Astrocyte (in vitro differentiated cells and primary cell): ENCODE data around the gene OPTN. TPM values are rescaled to one million over a fixed set of nuclear protein-coding genes. Genes with fewer than 3 reads are reported as not detected.
A peak's percentile ranks its signal among the peaks of the same experiment; 100 is the strongest.

Experiments
- DNase-seq: peaks from one replicate; pipeline ENCODE4 v3.0.0-alpha.2; 2010; ENCODE audit warnings: low read depth
- FAIRE-seq: peaks from 2 replicates; lab custom pipeline; 2011; peaks lifted over from hg19 to GRCh38; lab: Jason Lieb, UNC
- H2AFZ ChIP-seq: 2 replicates; pipeline ENCODE4 v1.6.0; 2012; ENCODE audit warnings: low read depth, low read length, inconsistent platforms
- H3K27ac ChIP-seq: 2 replicates; pipeline ENCODE4 v1.5.1; 2011; ENCODE audit warnings: low read depth, low read length, inconsistent platforms
- H3K27me3 ChIP-seq: 2 replicates; pipeline ENCODE4 v1.6.0; 2011; ENCODE audit warnings: low read length, inconsistent platforms; ENCODE audit not compliant: insufficient read depth
- H3K36me3 ChIP-seq: 2 replicates; pipeline ENCODE4 v1.5.1; 2011; ENCODE audit warnings: low read length, inconsistent platforms; ENCODE audit not compliant: insufficient read depth
- H3K4me1 ChIP-seq: 2 replicates; pipeline ENCODE4 v1.5.1; 2011; ENCODE audit warnings: low read length, inconsistent platforms; ENCODE audit not compliant: insufficient read depth
- H3K4me2 ChIP-seq: 2 replicates; pipeline ENCODE4 v1.6.0; 2012; ENCODE audit warnings: low read length, inconsistent platforms
- H3K4me3 ChIP-seq: 2 replicates; pipeline ENCODE4 v1.5.1; 2011; ENCODE audit warnings: low read depth, mild to moderate bottlenecking, low read length, inconsistent platforms; ENCODE audit not compliant: insufficient read depth
- H3K79me2 ChIP-seq: 2 replicates; pipeline ENCODE4 v1.6.0; 2012; ENCODE audit warnings: mild to moderate bottlenecking, low read length, inconsistent platforms; ENCODE audit not compliant: insufficient read depth
- H3K9ac ChIP-seq: 2 replicates; pipeline ENCODE4 v1.6.0; 2012; ENCODE audit warnings: mild to moderate bottlenecking, low read length, inconsistent platforms
- H3K9me3 ChIP-seq: 2 replicates; pipeline ENCODE4 v1.5.1; 2012; ENCODE audit warnings: low read depth, mild to moderate bottlenecking, low read length, inconsistent platforms; ENCODE audit not compliant: insufficient read depth
- H4K20me1 ChIP-seq: 2 replicates; pipeline ENCODE4 v1.6.0; 2012; ENCODE audit warnings: low read length, inconsistent platforms; ENCODE audit not compliant: insufficient read depth
- H3K27ac Mint-ChIP-seq: one replicate; pipeline ENCODE4 v1.8.0; 2021; ENCODE audit warnings: mild to moderate bottlenecking, mixed read lengths; ENCODE audit not compliant: unreplicated experiment
- H3K27me3 Mint-ChIP-seq: one replicate; pipeline ENCODE4 v1.8.0; 2021; ENCODE audit warnings: low read depth, mixed read lengths; ENCODE audit not compliant: unreplicated experiment
- H3K36me3 Mint-ChIP-seq: one replicate; pipeline ENCODE4 v1.8.0; 2021; ENCODE audit warnings: low read depth, mixed read lengths; ENCODE audit not compliant: unreplicated experiment
- H3K4me1 Mint-ChIP-seq: one replicate; pipeline ENCODE4 v1.8.0; 2021; ENCODE audit warnings: low read depth, mixed read lengths; ENCODE audit not compliant: unreplicated experiment
- H3K4me3 Mint-ChIP-seq: one replicate; pipeline ENCODE4 v1.8.0; 2021; ENCODE audit warnings: mild to moderate bottlenecking, moderate library complexity, mixed read lengths; ENCODE audit not compliant: unreplicated experiment
- H3K9me3 Mint-ChIP-seq: one replicate; pipeline ENCODE4 v1.8.0; 2021; ENCODE audit warnings: mild to moderate bottlenecking, mixed read lengths; ENCODE audit not compliant: unreplicated experiment
- EZH2 ChIP-seq: IDR thresholded peaks from 2 replicates; pipeline ENCODE4 v1.6.1; 2012; ENCODE audit warnings: mild to moderate bottlenecking, low read length, inconsistent platforms; ENCODE audit not compliant: insufficient read depth
- total RNA-seq: library from RNA; stranded (reverse); gene quantifications from 2 replicates; pipeline ENCODE4 v1.2.1, GENCODE V29; 2021
- TF ChIP-seq, protein P1 (sequence below): IDR thresholded peaks from 2 replicates; pipeline ENCODE4 v1.5.1; 2011; ENCODE audit warnings: low read depth, mild to moderate bottlenecking, inconsistent platforms, low read length, moderate library complexity; ENCODE audit not compliant: insufficient read depth

The OPTN gene
- total RNA-seq, 1 donor from 2014 or later: 164 TPM

DNA sequence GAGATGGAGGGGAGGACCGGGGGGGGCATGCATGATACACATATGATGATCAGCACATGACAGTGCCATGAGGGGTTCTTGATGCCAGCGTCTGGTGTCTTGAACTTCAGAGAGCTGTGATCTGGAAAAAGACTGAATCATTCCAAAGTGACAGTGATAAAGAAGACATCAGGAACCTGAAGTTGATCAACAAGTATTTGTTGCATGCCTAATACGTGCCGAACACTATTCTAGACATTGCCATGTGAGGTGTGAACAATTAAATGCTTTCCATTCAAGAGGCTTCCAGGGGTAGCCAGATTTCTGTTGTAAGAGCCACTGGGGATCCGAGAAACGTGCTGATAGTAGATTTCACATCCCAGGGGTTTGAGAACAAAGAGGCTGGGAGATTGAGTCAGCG lies 67.6 kb downstream of the OPTN start:
- H3K27ac ChIP-seq: no peak overlapping the region
- H3K79me2 ChIP-seq: peaks cover 14% of the 10 kb centered on the region
- no peaks in the 10 kb centered on the region for H3K4me1 ChIP-seq
- no peak for FAIRE-seq
- Mint-ChIP-seq H3K4me3 (no peak overlapping the region), H3K27me3 (no peaks in the 10 kb centered on the region), H3K9me3 (no peaks in the 10 kb centered on the region), H3K4me1 (no peaks in the 10 kb centered on the region), H3K36me3 (no peaks in the 10 kb centered on the region), H3K27ac (no peak overlapping the region)
- DNase-seq: no peak
- no peak overlapping the region for H3K4me3 ChIP-seq
- no peak for TF ChIP-seq EZH2
- TF ChIP-seq, protein P1, sequence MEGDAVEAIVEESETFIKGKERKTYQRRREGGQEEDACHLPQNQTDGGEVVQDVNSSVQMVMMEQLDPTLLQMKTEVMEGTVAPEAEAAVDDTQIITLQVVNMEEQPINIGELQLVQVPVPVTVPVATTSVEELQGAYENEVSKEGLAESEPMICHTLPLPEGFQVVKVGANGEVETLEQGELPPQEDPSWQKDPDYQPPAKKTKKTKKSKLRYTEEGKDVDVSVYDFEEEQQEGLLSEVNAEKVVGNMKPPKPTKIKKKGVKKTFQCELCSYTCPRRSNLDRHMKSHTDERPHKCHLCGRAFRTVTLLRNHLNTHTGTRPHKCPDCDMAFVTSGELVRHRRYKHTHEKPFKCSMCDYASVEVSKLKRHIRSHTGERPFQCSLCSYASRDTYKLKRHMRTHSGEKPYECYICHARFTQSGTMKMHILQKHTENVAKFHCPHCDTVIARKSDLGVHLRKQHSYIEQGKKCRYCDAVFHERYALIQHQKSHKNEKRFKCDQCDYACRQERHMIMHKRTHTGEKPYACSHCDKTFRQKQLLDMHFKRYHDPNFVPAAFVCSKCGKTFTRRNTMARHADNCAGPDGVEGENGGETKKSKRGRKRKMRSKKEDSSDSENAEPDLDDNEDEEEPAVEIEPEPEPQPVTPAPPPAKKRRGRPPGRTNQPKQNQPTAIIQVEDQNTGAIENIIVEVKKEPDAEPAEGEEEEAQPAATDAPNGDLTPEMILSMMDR: no peak
- H3K4me2 ChIP-seq: no peak overlapping the region
- no peaks in the 10 kb centered on the region for H3K27me3 ChIP-seq
- H3K9ac ChIP-seq: no peak overlapping the region
- H3K36me3 ChIP-seq: peaks cover 2% of the 10 kb centered on the region
- no peaks in the 10 kb centered on the region for H4K20me1 ChIP-seq
- H2AFZ ChIP-seq: no peak overlapping the region
- H3K9me3 ChIP-seq: no peaks in the 10 kb centered on the region

DNA sequence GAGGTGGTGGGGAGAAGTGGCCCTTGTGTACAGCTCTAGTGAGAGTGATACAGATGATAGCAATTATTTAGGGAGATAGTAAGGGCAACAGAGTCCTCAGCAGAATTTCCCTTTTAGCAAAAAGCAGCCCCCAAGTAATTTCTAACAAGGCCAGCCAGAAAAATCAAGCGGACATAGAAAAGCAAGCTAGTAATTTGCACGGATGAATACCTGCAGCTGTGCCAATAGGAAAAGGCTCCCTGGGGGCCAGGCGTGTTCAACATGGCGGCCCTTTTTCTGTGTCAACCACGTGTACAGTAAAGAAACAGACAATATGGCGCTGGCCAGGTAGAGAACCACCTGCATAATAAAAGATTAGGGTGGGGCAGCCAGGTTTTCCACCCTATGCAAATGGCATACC lies 68.8 kb downstream of the OPTN start:
- H3K4me1 Mint-ChIP-seq: no peaks in the 10 kb centered on the region
- peaks cover 5% of the 10 kb centered on the region for H3K79me2 ChIP-seq
- no peak overlapping the region for H3K27ac ChIP-seq
- peaks cover 4% of the 10 kb centered on the region for H3K36me3 ChIP-seq
- DNase-seq (no peak), FAIRE-seq (no peak)
- H3K27ac Mint-ChIP-seq: no peak overlapping the region
- H3K9ac ChIP-seq: no peak overlapping the region
- TF ChIP-seq EZH2: no peak
- TF ChIP-seq, protein P1: no peak
- no peaks in the 10 kb centered on the region for H3K27me3 Mint-ChIP-seq
- no peaks in the 10 kb centered on the region for H3K27me3 ChIP-seq
- H3K4me1 ChIP-seq: no peaks in the 10 kb centered on the region
- H3K4me3 Mint-ChIP-seq: no peak overlapping the region
- H3K9me3 ChIP-seq: no peaks in the 10 kb centered on the region
- no peak overlapping the region for H3K4me2 ChIP-seq
- H3K9me3 Mint-ChIP-seq: no peaks in the 10 kb centered on the region
- H4K20me1 ChIP-seq: no peaks in the 10 kb centered on the region
- no peak overlapping the region for H3K4me3 ChIP-seq
- H3K36me3 Mint-ChIP-seq: no peaks in the 10 kb centered on the region
- no peak overlapping the region for H2AFZ ChIP-seq

DNA sequence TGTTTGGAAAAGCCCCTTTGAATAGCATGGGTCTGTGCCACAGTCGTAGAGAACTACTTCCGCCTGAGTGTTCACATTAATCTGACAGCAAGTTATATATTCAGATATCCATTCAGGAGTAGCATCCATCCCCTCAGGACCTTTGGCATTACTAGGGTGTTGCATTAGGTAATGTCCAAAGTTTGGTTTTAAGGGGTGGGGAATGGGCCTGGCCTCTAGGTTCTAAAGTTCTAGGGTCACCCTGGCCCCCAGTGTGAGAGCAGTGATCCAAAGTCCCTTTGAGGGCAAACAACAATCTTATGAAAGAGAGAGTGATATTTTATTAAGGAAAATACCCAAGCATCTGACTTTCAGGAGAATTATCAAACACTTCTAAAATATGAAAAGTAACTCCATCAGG lies 73.7 kb downstream of the OPTN start:
- Mint-ChIP-seq H3K4me1 (no peaks in the 10 kb centered on the region), H3K36me3 (no peaks in the 10 kb centered on the region), H3K27me3 (no peaks in the 10 kb centered on the region), H3K27ac (peak overlapping the region; percentile 54), H3K9me3 (no peaks in the 10 kb centered on the region), H3K4me3 (no peak overlapping the region)
- H3K4me3 ChIP-seq: no peak overlapping the region
- no peak overlapping the region for H3K27ac ChIP-seq
- H3K9me3 ChIP-seq: no peaks in the 10 kb centered on the region
- no peak overlapping the region for H3K4me2 ChIP-seq
- no peak overlapping the region for H2AFZ ChIP-seq
- H4K20me1 ChIP-seq: no peaks in the 10 kb centered on the region
- H3K9ac ChIP-seq: no peak overlapping the region
- H3K79me2 ChIP-seq: no peaks in the 10 kb centered on the region
- no peak for FAIRE-seq
- no peaks in the 10 kb centered on the region for H3K27me3 ChIP-seq
- no peaks in the 10 kb centered on the region for H3K4me1 ChIP-seq
- TF ChIP-seq, protein P1: no peak
- no peak for DNase-seq
- peaks cover 4% of the 10 kb centered on the region for H3K36me3 ChIP-seq
